ENCODE results near the gene RAP2A. TPM values are rescaled to one million over a fixed set of nuclear protein-coding genes. Genes with fewer than 3 reads are reported as not detected.

RAP2A gene
- total and polyA plus RNA-seq, 4 donors, result 3.1 to 37.2 (median 6.7) TPM

DNA sequence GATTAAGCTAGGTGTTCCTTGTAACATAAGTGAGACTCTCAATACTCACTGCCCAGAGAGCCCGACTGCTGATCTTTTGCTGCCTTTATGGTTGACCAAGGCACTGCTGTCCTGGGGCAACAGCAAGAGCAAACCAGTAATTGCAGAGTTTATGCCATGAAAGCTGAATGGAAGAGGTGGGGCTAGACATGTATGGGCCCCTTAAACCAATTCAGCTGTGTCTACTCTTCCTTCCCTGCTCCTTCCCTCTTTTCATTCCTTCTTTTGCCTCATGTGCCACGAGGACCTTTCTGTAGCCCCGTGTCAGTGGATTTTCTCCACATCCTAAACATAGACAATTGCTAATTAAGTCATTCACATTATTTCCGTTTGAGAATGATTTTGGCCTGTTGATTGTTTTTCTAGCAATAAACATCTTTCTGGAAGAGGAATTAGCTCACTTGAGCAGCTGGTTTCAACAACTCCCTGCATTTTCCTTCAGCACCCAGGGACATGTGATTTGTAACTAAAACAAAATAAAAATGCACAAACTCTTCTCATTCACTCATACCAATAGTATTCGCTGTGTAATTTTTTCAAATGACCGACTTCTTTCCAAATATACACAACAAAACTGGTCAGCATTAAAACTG is 40.5 kb downstream of the RAP2A start (continued):
- TF ChIP-seq CTCF (IDR thresholded peaks at IDR 0.05; ENCODE audit: low read depth, low read length, missing input control) (no peak), SP1 (IDR thresholded peaks at IDR 0.05) (no peak), FOXA2 (IDR thresholded peaks at IDR 0.05) (no peak), RXRA (IDR thresholded peaks at IDR 0.05) (no peak)

GRCh38 chr13:97475011-97475410 is 41.0 kb downstream of the RAP2A start:
- Histone ChIP-seq H3K9me3 (ENCODE audit: control insufficient read depth in 4 of 4, low read length in 3 of 4) (peaks cover 0 to 2% (median 0%) of the 10 kb centered on the region in 4 donors), H3K4me3 (ENCODE audit: low read depth in 1 of 3, low read length in 3 of 3) (no peak overlapping the region), H3K36me3 (ENCODE audit: control insufficient read depth in 4 of 4, insufficient read depth in 3 of 4, low read depth in 1 of 4, low read length in 3 of 4) (no peaks in the 10 kb centered on the region), H3K27me3 (ENCODE audit: control insufficient read depth in 4 of 4, insufficient read depth in 4 of 4, low read length in 3 of 4) (no peaks in the 10 kb centered on the region), H3K9ac (ENCODE audit: low read depth in 1 of 2, low read length in 2 of 2) (no peak overlapping the region), H3K27ac (ENCODE audit: low read depth in 1 of 2, low read length in 2 of 2) (no peak overlapping the region), H3K4me1 (ENCODE audit: control insufficient read depth in 4 of 4, insufficient read depth in 4 of 4, low read length in 3 of 4) (no peaks in the 10 kb centered on the region)
- TF ChIP-seq GABPA (IDR thresholded peaks at IDR 0.05 in 1 of 2, conservative IDR thresholded peaks at IDR 0.05 in 1 of 2) (no peak), HNF4A (conservative IDR thresholded peaks at IDR 0.05) (no peak), EGR1 (IDR thresholded peaks at IDR 0.05; ENCODE audit: low read depth in 2 of 2) (no peak)
- 85% methylated on average over 4 of the region's 4 CpGs for WGBS
- no peak for DNase-seq (ENCODE audit: low spot score)

GRCh38 chr13:97477844-97478243 is 43.9 kb downstream of the RAP2A start:
- no peak for DNase-seq (ENCODE audit: low spot score)
- no peak overlapping the region for H3K9ac ChIP-seq (ENCODE audit: low read depth in 1 of 2, low read length in 2 of 2)
- TF ChIP-seq, protein P1, sequence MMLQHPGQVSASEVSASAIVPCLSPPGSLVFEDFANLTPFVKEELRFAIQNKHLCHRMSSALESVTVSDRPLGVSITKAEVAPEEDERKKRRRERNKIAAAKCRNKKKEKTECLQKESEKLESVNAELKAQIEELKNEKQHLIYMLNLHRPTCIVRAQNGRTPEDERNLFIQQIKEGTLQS (IDR thresholded peaks at IDR 0.05), result no peak
- TF ChIP-seq NR2F2 (IDR thresholded peaks at IDR 0.05), result no peak
- no peak for TF ChIP-seq CTCF (IDR thresholded peaks at IDR 0.05; ENCODE audit: low read depth, low read length, missing input control)
- no peak for TF ChIP-seq RAD21 (IDR thresholded peaks at IDR 0.05)
- no peak for TF ChIP-seq GABPA (IDR thresholded peaks at IDR 0.05 in 1 of 2, conservative IDR thresholded peaks at IDR 0.05 in 1 of 2)
- no peak for TF ChIP-seq FOXA1 (IDR thresholded peaks at IDR 0.05)
- TF ChIP-seq FOXA2 (IDR thresholded peaks at IDR 0.05), result no peak

DNA sequence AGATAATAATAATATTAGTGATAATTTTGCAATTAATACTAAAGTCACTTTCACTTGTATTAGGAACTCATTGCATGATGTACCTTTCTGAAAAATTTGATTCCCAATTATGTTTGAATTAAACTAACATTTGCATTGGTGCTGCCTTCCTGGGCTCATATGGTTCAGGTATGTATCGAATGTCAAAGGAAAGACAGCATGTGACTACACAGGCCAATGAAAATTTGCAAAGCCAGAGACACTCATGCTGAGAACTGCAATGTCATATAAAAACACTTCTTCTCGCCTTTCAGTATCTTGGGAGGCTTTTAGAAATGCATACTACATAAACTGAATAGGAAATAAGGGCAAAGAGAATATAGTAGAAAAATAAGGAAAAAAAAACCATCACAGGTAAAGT is 44.3 kb downstream of the RAP2A start:
- Histone ChIP-seq H3K36me3 (ENCODE audit: control insufficient read depth in 4 of 4, insufficient read depth in 3 of 4, low read depth in 1 of 4, low read length in 3 of 4) (no peaks in the 10 kb centered on the region), H3K27me3 (ENCODE audit: control insufficient read depth in 4 of 4, insufficient read depth in 4 of 4, low read length in 3 of 4) (no peaks in the 10 kb centered on the region), H3K4me3 (ENCODE audit: low read depth in 1 of 3, low read length in 3 of 3) (no peak overlapping the region), H3K9me3 (ENCODE audit: control insufficient read depth in 4 of 4, low read length in 3 of 4) (peaks cover 0 to 2% (median 0%) of the 10 kb centered on the region in 4 donors), H3K4me1 (ENCODE audit: control insufficient read depth in 4 of 4, insufficient read depth in 4 of 4, low read length in 3 of 4) (no peaks in the 10 kb centered on the region), H3K27ac (ENCODE audit: low read depth in 1 of 2, low read length in 2 of 2) (no peak overlapping the region), H3K9ac (ENCODE audit: low read depth in 1 of 2, low read length in 2 of 2) (no peak overlapping the region)
- WGBS, result 92% methylated on average over 2 of the region's 2 CpGs
- DNase-seq (ENCODE audit: low spot score), result no peak
- TF ChIP-seq MAX (IDR thresholded peaks at IDR 0.05), result no peak
- TF ChIP-seq FOXA2 (IDR thresholded peaks at IDR 0.05), result no peak
- TF ChIP-seq, protein P1 (IDR thresholded peaks at IDR 0.05), result no peak
- TF ChIP-seq NR2F2 (IDR thresholded peaks at IDR 0.05), result no peak
- TF ChIP-seq GABPA (IDR thresholded peaks at IDR 0.05 in 1 of 2, conservative IDR thresholded peaks at IDR 0.05 in 1 of 2), result no peak
- TF ChIP-seq, protein P2, sequence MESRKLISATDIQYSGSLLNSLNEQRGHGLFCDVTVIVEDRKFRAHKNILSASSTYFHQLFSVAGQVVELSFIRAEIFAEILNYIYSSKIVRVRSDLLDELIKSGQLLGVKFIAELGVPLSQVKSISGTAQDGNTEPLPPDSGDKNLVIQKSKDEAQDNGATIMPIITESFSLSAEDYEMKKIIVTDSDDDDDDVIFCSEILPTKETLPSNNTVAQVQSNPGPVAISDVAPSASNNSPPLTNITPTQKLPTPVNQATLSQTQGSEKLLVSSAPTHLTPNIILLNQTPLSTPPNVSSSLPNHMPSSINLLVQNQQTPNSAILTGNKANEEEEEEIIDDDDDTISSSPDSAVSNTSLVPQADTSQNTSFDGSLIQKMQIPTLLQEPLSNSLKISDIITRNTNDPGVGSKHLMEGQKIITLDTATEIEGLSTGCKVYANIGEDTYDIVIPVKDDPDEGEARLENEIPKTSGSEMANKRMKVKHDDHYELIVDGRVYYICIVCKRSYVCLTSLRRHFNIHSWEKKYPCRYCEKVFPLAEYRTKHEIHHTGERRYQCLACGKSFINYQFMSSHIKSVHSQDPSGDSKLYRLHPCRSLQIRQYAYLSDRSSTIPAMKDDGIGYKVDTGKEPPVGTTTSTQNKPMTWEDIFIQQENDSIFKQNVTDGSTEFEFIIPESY (IDR thresholded peaks at IDR 0.05), result no peak
- no peak for TF ChIP-seq EGR1 (IDR thresholded peaks at IDR 0.05; ENCODE audit: low read depth in 2 of 2)
- no peak for TF ChIP-seq CTCF (IDR thresholded peaks at IDR 0.05; ENCODE audit: low read depth, low read length, missing input control)
- TF ChIP-seq HNF4G (IDR thresholded peaks at IDR 0.05), result no peak
- TF ChIP-seq SP1 (IDR thresholded peaks at IDR 0.05), result no peak
- TF ChIP-seq TAF1 (conservative IDR thresholded peaks at IDR 0.05), result no peak
- TF ChIP-seq FOXA1 (IDR thresholded peaks at IDR 0.05), result no peak

More at GRCh38 chr13:97477844-97478243, 43.9 kb downstream of the RAP2A start:
- Histone ChIP-seq H3K9me3 (ENCODE audit: control insufficient read depth in 4 of 4, low read length in 3 of 4) (peaks cover 0 to 2% (median 0%) of the 10 kb centered on the region in 4 donors), H3K36me3 (ENCODE audit: control insufficient read depth in 4 of 4, insufficient read depth in 3 of 4, low read depth in 1 of 4, low read length in 3 of 4) (no peaks in the 10 kb centered on the region), H3K4me1 (ENCODE audit: control insufficient read depth in 4 of 4, insufficient read depth in 4 of 4, low read length in 3 of 4) (no peaks in the 10 kb centered on the region), H3K27me3 (ENCODE audit: control insufficient read depth in 4 of 4, insufficient read depth in 4 of 4, low read length in 3 of 4) (no peaks in the 10 kb centered on the region), H3K4me3 (ENCODE audit: low read depth in 1 of 3, low read length in 3 of 3) (no peak overlapping the region), H3K27ac (ENCODE audit: low read depth in 1 of 2, low read length in 2 of 2) (no peak overlapping the region)

All from liver (tissue), 9 donors.